Erythroblast (primary cell): Measurements from ENCODE around the gene SCAF4.

Experiments
- GATA1 ChIP-seq: IDR thresholded peaks from 2 replicates; pipeline ENCODE4 v1.6.1; 2011; ENCODE audit warnings: low read depth, mild to moderate bottlenecking, control low read depth, low read length, moderate library complexity
- POLR2A ChIP-seq: IDR thresholded peaks from 2 replicates; pipeline ENCODE4 v1.6.1; 2011; ENCODE audit warnings: mild to moderate bottlenecking, low read length

GRCh38 chr21:31755027-31755426 lies 23.1 kb upstream of the SCAF4 start:
- no peak for TF ChIP-seq POLR2A
- TF ChIP-seq GATA1: no peak
